ENCODE data around the gene ST3GAL3.

GRCh38 chr1:43776043-43776761, 68.9 kb downstream of the ST3GAL3 start:
- TF ChIP-seq DMTF1 (CRISPR knock-in tag; IDR thresholded peaks at IDR 0.05), result no peak
- TF ChIP-seq FOXM1 (CRISPR knock-in tag; IDR thresholded peaks at IDR 0.05), result no peak
- TF ChIP-seq ZNF24 (IDR thresholded peaks at IDR 0.05), result no peak

All from HepG2 (cell line).